SHP77 (cell line): ENCODE data around the gene JARID2.

Experiments
- DNase-seq, 2 experiments: peaks; one replicate each; lab custom pipeline; 2025; lab: John Stamatoyannopoulos, UW

The JARID2 gene

GRCh38 chr6:15493437-15494168, 247.7 kb downstream of the JARID2 start:
- DNase-seq: no peak

GRCh38 chr6:15495375-15495901, 249.6 kb downstream of the JARID2 start:
- DNase-seq: no peak

- no peak for DNase-seq
Measured at GRCh38 chr6:15496345-15497131, 250.7 kb downstream of the JARID2 start.

GRCh38 chr6:15498640-15499039, 252.8 kb downstream of the JARID2 start:
- no peak for DNase-seq

GRCh38 chr6:15499125-15499524, 253.3 kb downstream of the JARID2 start:
- no peak for DNase-seq

GRCh38 chr6:15499591-15499990, 253.7 kb downstream of the JARID2 start:
- no peak for DNase-seq

- DNase-seq: no peak
Measured at GRCh38 chr6:15500078-15500740, 254.3 kb downstream of the JARID2 start.

GRCh38 chr6:15500901-15501825, 255.3 kb downstream of the JARID2 start:
- DNase-seq: no peak

GRCh38 chr6:15501826-15502445, 256.1 kb downstream of the JARID2 start:
- DNase-seq: no peak

- DNase-seq: no peak
Measured at GRCh38 chr6:15502446-15503345, 256.8 kb downstream of the JARID2 start.

GRCh38 chr6:15503346-15503680, 257.4 kb downstream of the JARID2 start:
- DNase-seq: no peak

- DNase-seq: no peak
Measured at GRCh38 chr6:15504040-15504495, 258.2 kb downstream of the JARID2 start.

- DNase-seq: peak; percentile 58 to 86
Measured at GRCh38 chr6:15504581-15505350, 258.9 kb downstream of the JARID2 start.

GRCh38 chr6:15505463-15505918, 259.6 kb downstream of the JARID2 start:
- no peak for DNase-seq

GRCh38 chr6:15506066-15506465, 260.2 kb downstream of the JARID2 start:
- no peak for DNase-seq

- no peak for DNase-seq
Measured at GRCh38 chr6:15507221-15507620, 261.4 kb downstream of the JARID2 start.

- no peak for DNase-seq
Measured at GRCh38 chr6:15507746-15508145, 261.9 kb downstream of the JARID2 start.

- DNase-seq: no peak
Measured at GRCh38 chr6:15508441-15508871, 262.6 kb downstream of the JARID2 start.

GRCh38 chr6:15508931-15509330, 263.1 kb downstream of the JARID2 start:
- no peak for DNase-seq
